IPS-15b (cell line): ENCODE measurements around the gene WASF2.
A peak's percentile ranks its signal among the peaks of the same experiment; 100 is the strongest.
"Not testable (repeated sequence)": the region's sequence is repeated elsewhere in the genome, so short reads cannot be mapped to it uniquely, and the experiment has no call there.

Experiments
- H3K27me3 ChIP-seq: one replicate; pipeline ENCODE4 v1.6.1; 2013; ENCODE audit warnings: low read length; ENCODE audit not compliant: control insufficient read depth, insufficient read depth
- H3K36me3 ChIP-seq: one replicate; pipeline ENCODE4 v1.6.1; 2013; ENCODE audit warnings: low read length; ENCODE audit not compliant: control insufficient read depth, insufficient read depth
- H3K4me1 ChIP-seq: one replicate; pipeline ENCODE4 v1.6.1; 2013; ENCODE audit warnings: mild to moderate bottlenecking, low read length; ENCODE audit not compliant: control insufficient read depth, insufficient read depth
- H3K4me3 ChIP-seq: one replicate; pipeline ENCODE4 v1.5.1; 2013; ENCODE audit warnings: low read depth, low read length
- H3K9ac ChIP-seq: one replicate; pipeline ENCODE4 v1.6.1; 2013; ENCODE audit warnings: low read depth, mild to moderate bottlenecking, low read length
- H3K9me3 ChIP-seq: one replicate; pipeline ENCODE4 v1.6.1; 2013; ENCODE audit warnings: mild to moderate bottlenecking, low read length; ENCODE audit not compliant: control insufficient read depth, insufficient read depth

Gene WASF2

GRCh38 chr1:27423709-27424108 lies 66.3 kb downstream of the WASF2 start:
- H3K9ac ChIP-seq: no peak overlapping the region
- no peaks in the 10 kb centered on the region for H3K9me3 ChIP-seq
- H3K36me3 ChIP-seq: peaks cover 5% of the 10 kb centered on the region
- H3K27me3 ChIP-seq: no peaks in the 10 kb centered on the region
- H3K4me1 ChIP-seq: peaks cover 17% of the 10 kb centered on the region
- no peak overlapping the region for H3K4me3 ChIP-seq

GRCh38 chr1:27418326-27419185 lies 71.4 kb downstream of the WASF2 start:
- Histone ChIP-seq H3K4me1 (peaks cover 8% of the 10 kb centered on the region), H3K36me3 (peaks cover 13% of the 10 kb centered on the region), H3K9me3 (no peaks in the 10 kb centered on the region), H3K9ac (peak overlapping the region; percentile 37), H3K27me3 (no peaks in the 10 kb centered on the region), H3K4me3 (no peak overlapping the region)

- Histone ChIP-seq H3K9me3 (no peaks in the 10 kb centered on the region), H3K4me3 (no peak overlapping the region), H3K9ac (no peak overlapping the region), H3K4me1 (peaks cover 8% of the 10 kb centered on the region), H3K27me3 (no peaks in the 10 kb centered on the region), H3K36me3 (peaks cover 16% of the 10 kb centered on the region)
These were observed 72.3 kb downstream of the WASF2 start for GRCh38 chr1:27417713-27418112.

GRCh38 chr1:27416387-27417111 lies 73.4 kb downstream of the WASF2 start:
- peaks cover 8% of the 10 kb centered on the region for H3K4me1 ChIP-seq
- H3K36me3 ChIP-seq: peaks cover 21% of the 10 kb centered on the region
- H3K4me3 ChIP-seq: no peak overlapping the region
- no peak overlapping the region for H3K9ac ChIP-seq
- H3K27me3 ChIP-seq: no peaks in the 10 kb centered on the region
- no peaks in the 10 kb centered on the region for H3K9me3 ChIP-seq

GRCh38 chr1:27414091-27414490 lies 75.9 kb downstream of the WASF2 start:
- H3K27me3 ChIP-seq: no peaks in the 10 kb centered on the region
- H3K9me3 ChIP-seq: no peaks in the 10 kb centered on the region
- H3K4me3 ChIP-seq: no peak overlapping the region
- peaks cover 32% of the 10 kb centered on the region for H3K36me3 ChIP-seq
- no peak overlapping the region for H3K9ac ChIP-seq
- peaks cover 7% of the 10 kb centered on the region for H3K4me1 ChIP-seq

GRCh38 chr1:27413004-27413403 lies 77.0 kb downstream of the WASF2 start:
- peaks cover 32% of the 10 kb centered on the region for H3K36me3 ChIP-seq
- no peaks in the 10 kb centered on the region for H3K4me1 ChIP-seq
- H3K9ac ChIP-seq: no peak overlapping the region
- H3K9me3 ChIP-seq: no peaks in the 10 kb centered on the region
- H3K4me3 ChIP-seq: no peak overlapping the region
- H3K27me3 ChIP-seq: no peaks in the 10 kb centered on the region

- Histone ChIP-seq H3K4me3 (no peak overlapping the region), H3K36me3 (peaks cover 28% of the 10 kb centered on the region)
These were observed 77.5 kb downstream of the WASF2 start for GRCh38 chr1:27412502-27412901.

GRCh38 chr1:27410709-27411108 lies 79.3 kb downstream of the WASF2 start:
- no peaks in the 10 kb centered on the region for H3K27me3 ChIP-seq
- H3K4me1 ChIP-seq: peaks cover 4% of the 10 kb centered on the region
- H3K9ac ChIP-seq: no peak overlapping the region
- H3K9me3 ChIP-seq: no peaks in the 10 kb centered on the region
- no peak overlapping the region for H3K4me3 ChIP-seq
- peaks cover 24% of the 10 kb centered on the region for H3K36me3 ChIP-seq

More at GRCh38 chr1:27412502-27412901, 77.5 kb downstream of the WASF2 start:
- Histone ChIP-seq H3K9me3 (no peaks in the 10 kb centered on the region), H3K9ac (no peak overlapping the region), H3K27me3 (no peaks in the 10 kb centered on the region), H3K4me1 (no peaks in the 10 kb centered on the region)

GRCh38 chr1:27409669-27410068 lies 80.3 kb downstream of the WASF2 start:
- no peak overlapping the region for H3K4me3 ChIP-seq
- H3K9me3 ChIP-seq: no peaks in the 10 kb centered on the region
- no peak overlapping the region for H3K9ac ChIP-seq
- peaks cover 8% of the 10 kb centered on the region for H3K4me1 ChIP-seq
- peaks cover 21% of the 10 kb centered on the region for H3K36me3 ChIP-seq
- no peaks in the 10 kb centered on the region for H3K27me3 ChIP-seq

GRCh38 chr1:27408151-27408550 lies 81.8 kb downstream of the WASF2 start:
- H3K27me3 ChIP-seq: no peaks in the 10 kb centered on the region
- peaks cover 13% of the 10 kb centered on the region for H3K4me1 ChIP-seq
- H3K36me3 ChIP-seq: peaks cover 20% of the 10 kb centered on the region

GRCh38 chr1:27406791-27407190 lies 83.2 kb downstream of the WASF2 start:
- H3K27me3 ChIP-seq, H3K9ac ChIP-seq, H3K9me3 ChIP-seq, H3K4me3 ChIP-seq: not testable (repeated sequence)
- H3K36me3 ChIP-seq: peaks cover 15% of the 10 kb centered on the region
- H3K4me1 ChIP-seq: peaks cover 20% of the 10 kb centered on the region

More at GRCh38 chr1:27408151-27408550, 81.8 kb downstream of the WASF2 start:
- H3K4me3 ChIP-seq: no peak overlapping the region
- H3K9ac ChIP-seq: no peak overlapping the region
- no peaks in the 10 kb centered on the region for H3K9me3 ChIP-seq

- H3K9ac ChIP-seq: peak overlapping the region; percentile 24
- H3K36me3 ChIP-seq: peaks cover 14% of the 10 kb centered on the region
- no peaks in the 10 kb centered on the region for H3K27me3 ChIP-seq
- peaks cover 20% of the 10 kb centered on the region for H3K4me1 ChIP-seq
- H3K4me3 ChIP-seq: no peak overlapping the region
- H3K9me3 ChIP-seq: no peaks in the 10 kb centered on the region
These were observed 83.6 kb downstream of the WASF2 start for GRCh38 chr1:27406362-27406680.
